OCI-LY3 (cell line): Measurements from ENCODE around the gene ZNF296.

ENCODE experiments used
- H2AFZ ChIP-seq: fragments of 200-600, 300-600 bp; shearing (Covaris generic); 2 replicates; pipeline ENCODE4 v1.6.0; 2014; ENCODE audit warnings: antibody characterized with exemption, low read depth, low read length
- H3K27ac ChIP-seq: fragments of 200-600, 300-600 bp; sonication (generic); 2 replicates; pipeline ENCODE4 v1.5.1; 2014; ENCODE audit warnings: mild to moderate bottlenecking, low read length, moderate library complexity, mixed read lengths
- H3K27me3 ChIP-seq: fragments of 200-600, 300-600 bp; sonication (generic); 2 replicates; pipeline ENCODE4 v1.6.1; 2014; ENCODE audit warnings: low read depth, low read length, mixed read lengths
- H3K36me3 ChIP-seq: fragments of 200-600, 300-600 bp; sonication (generic); replicated peaks from 2 replicates; pipeline ENCODE3; 2014; ENCODE audit warnings: low read depth, low read length, mixed read lengths
- H3K4me1 ChIP-seq: fragments of 300-600, 200-600 bp; sonication (generic); 2 replicates; pipeline ENCODE4 v1.6.1; 2014; ENCODE audit warnings: low read length, mixed read lengths
- H3K4me2 ChIP-seq: fragments of 200-600, 300-600 bp; sonication (generic); 2 replicates; pipeline ENCODE4 v1.6.1; 2014; ENCODE audit warnings: low read length, mixed read lengths
- H3K4me3 ChIP-seq: fragments of 300-600, 200-600 bp; sonication (generic); 2 replicates; pipeline ENCODE4 v1.5.1; 2014; ENCODE audit warnings: antibody characterized with exemption, mild to moderate bottlenecking, low read length, moderate library complexity
- H3K79me2 ChIP-seq: fragments of 300-600, 200-600 bp; shearing (Covaris generic); 2 replicates; pipeline ENCODE4 v1.6.1; 2014; ENCODE audit warnings: mild to moderate bottlenecking, low read length, mixed read lengths
- H3K9ac ChIP-seq: fragments of 300-600, 200-600 bp; shearing (Covaris generic); 2 replicates; pipeline ENCODE4 v1.6.0; 2014; ENCODE audit warnings: mild to moderate bottlenecking, low read length, moderate library complexity
- H3K9me3 ChIP-seq: fragments of 200-600, 300-600 bp; shearing (Covaris generic); 2 replicates; pipeline ENCODE4 v1.6.1; 2014; ENCODE audit warnings: low read length, mixed read lengths; ENCODE audit not compliant: insufficient read depth
- H4K20me1 ChIP-seq: fragments of 200-600, 300-600 bp; sonication (generic); 2 replicates; pipeline ENCODE4 v1.6.1; 2016; ENCODE audit warnings: low read length, mixed read lengths; ENCODE audit not compliant: insufficient read depth
- CTCF ChIP-seq: fragments of 200-600, 300-600 bp; sonication (generic); IDR thresholded peaks from 2 replicates; pipeline ENCODE4 v1.5.1; 2014; ENCODE audit warnings: antibody characterized with exemption, low read length, low read depth
- EZH2phosphoT487 ChIP-seq: fragments of 200-600 bp; shearing (Covaris generic); IDR thresholded peaks from 2 replicates; pipeline ENCODE4 v1.6.1; 2018; ENCODE audit warnings: antibody characterized with exemption, mixed run types, low read depth

Gene ZNF296

GRCh38 chr19:45114116-45114515 is 37.8 kb upstream of the ZNF296 start:
- Histone ChIP-seq H3K36me3 (peaks cover 4% of the 10 kb centered on the region), H3K79me2 (peaks cover 83% of the 10 kb centered on the region), H3K9ac (no peak overlapping the region), H2AFZ (no peak overlapping the region), H3K27me3 (no peaks in the 10 kb centered on the region), H3K4me3 (no peak overlapping the region), H3K27ac (no peak overlapping the region), H3K4me1 (peaks cover 46% of the 10 kb centered on the region), H4K20me1 (peaks cover 76% of the 10 kb centered on the region), H3K4me2 (no peak overlapping the region), H3K9me3 (no peaks in the 10 kb centered on the region)
- TF ChIP-seq CTCF: no peak
- no peak for TF ChIP-seq EZH2phosphoT487

- Histone ChIP-seq H3K27me3 (no peaks in the 10 kb centered on the region), H3K4me1 (peaks cover 43% of the 10 kb centered on the region), H3K36me3 (peaks cover 4% of the 10 kb centered on the region), H3K79me2 (peaks cover 86% of the 10 kb centered on the region), H3K4me3 (no peak overlapping the region), H4K20me1 (peaks cover 77% of the 10 kb centered on the region), H3K27ac (no peak overlapping the region), H3K9ac (no peak overlapping the region), H3K9me3 (no peaks in the 10 kb centered on the region), H2AFZ (no peak overlapping the region), H3K4me2 (no peak overlapping the region)
- TF ChIP-seq CTCF (no peak), EZH2phosphoT487 (no peak)
These were observed 37.4 kb upstream of the ZNF296 start for GRCh38 chr19:45113628-45114027.

- H3K79me2 ChIP-seq: peaks cover 82% of the 10 kb centered on the region
- peaks cover 30% of the 10 kb centered on the region for H3K4me1 ChIP-seq
- H3K4me3 ChIP-seq: no peak overlapping the region
- H3K9ac ChIP-seq: no peak overlapping the region
- peaks cover 4% of the 10 kb centered on the region for H3K36me3 ChIP-seq
- H4K20me1 ChIP-seq: peaks cover 70% of the 10 kb centered on the region
- no peaks in the 10 kb centered on the region for H3K27me3 ChIP-seq
- TF ChIP-seq CTCF (no peak; the same call in none of the 2 replicates), EZH2phosphoT487 (no peak)
- H3K9me3 ChIP-seq: no peaks in the 10 kb centered on the region
- no peak overlapping the region for H2AFZ ChIP-seq
- no peak overlapping the region for H3K4me2 ChIP-seq
- H3K27ac ChIP-seq: no peak overlapping the region
These were observed 36.0 kb upstream of the ZNF296 start for GRCh38 chr19:45112111-45112827.

- no peak for TF ChIP-seq CTCF
- no peak for TF ChIP-seq EZH2phosphoT487
- H3K9me3 ChIP-seq: no peaks in the 10 kb centered on the region
- no peak overlapping the region for H3K4me3 ChIP-seq
- H4K20me1 ChIP-seq: peaks cover 60% of the 10 kb centered on the region
- peaks cover 4% of the 10 kb centered on the region for H3K36me3 ChIP-seq
- no peak overlapping the region for H3K4me2 ChIP-seq
- H3K9ac ChIP-seq: no peak overlapping the region
- H3K4me1 ChIP-seq: peaks cover 18% of the 10 kb centered on the region
- no peaks in the 10 kb centered on the region for H3K27me3 ChIP-seq
- H3K79me2 ChIP-seq: peaks cover 79% of the 10 kb centered on the region
- H2AFZ ChIP-seq: no peak overlapping the region
- no peak overlapping the region for H3K27ac ChIP-seq
These were observed 34.6 kb upstream of the ZNF296 start for GRCh38 chr19:45110851-45111266.
